HEK293T (cell line): ENCODE measurements around the gene ADGRL2.

Source experiments
- CTBP1 ChIP-seq: fragments of 450-650 bp; IDR thresholded peaks from 2 replicates; pipeline ENCODE4 v1.6.1; 2016; ENCODE audit warnings: borderline replicate concordance
- FOXK2 ChIP-seq: fragments of 450-650 bp; IDR thresholded peaks from 2 replicates; pipeline ENCODE4 v1.6.1; 2016; ENCODE audit warnings: mild to moderate bottlenecking
- SP1 ChIP-seq: fragments of 450-650 bp; IDR thresholded peaks from 2 replicates; pipeline ENCODE4 v1.6.1; 2017

GRCh38 chr1:81780705-81781454 lies 19.9 kb upstream of the ADGRL2 start:
- TF ChIP-seq FOXK2 (no peak), CTBP1 (no peak), SP1 (no peak)
